ENCODE data around the gene ARHGAP26. TPM values are rescaled to one million over a fixed set of nuclear protein-coding genes. Genes with fewer than 3 reads are reported as not detected.

ARHGAP26 gene, protein sequence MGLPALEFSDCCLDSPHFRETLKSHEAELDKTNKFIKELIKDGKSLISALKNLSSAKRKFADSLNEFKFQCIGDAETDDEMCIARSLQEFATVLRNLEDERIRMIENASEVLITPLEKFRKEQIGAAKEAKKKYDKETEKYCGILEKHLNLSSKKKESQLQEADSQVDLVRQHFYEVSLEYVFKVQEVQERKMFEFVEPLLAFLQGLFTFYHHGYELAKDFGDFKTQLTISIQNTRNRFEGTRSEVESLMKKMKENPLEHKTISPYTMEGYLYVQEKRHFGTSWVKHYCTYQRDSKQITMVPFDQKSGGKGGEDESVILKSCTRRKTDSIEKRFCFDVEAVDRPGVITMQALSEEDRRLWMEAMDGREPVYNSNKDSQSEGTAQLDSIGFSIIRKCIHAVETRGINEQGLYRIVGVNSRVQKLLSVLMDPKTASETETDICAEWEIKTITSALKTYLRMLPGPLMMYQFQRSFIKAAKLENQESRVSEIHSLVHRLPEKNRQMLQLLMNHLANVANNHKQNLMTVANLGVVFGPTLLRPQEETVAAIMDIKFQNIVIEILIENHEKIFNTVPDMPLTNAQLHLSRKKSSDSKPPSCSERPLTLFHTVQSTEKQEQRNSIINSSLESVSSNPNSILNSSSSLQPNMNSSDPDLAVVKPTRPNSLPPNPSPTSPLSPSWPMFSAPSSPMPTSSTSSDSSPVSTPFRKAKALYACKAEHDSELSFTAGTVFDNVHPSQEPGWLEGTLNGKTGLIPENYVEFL
- 10 to 100 TPM; 35.0 to 72.2 (median 44.0) TPM for total RNA-seq

DNA sequence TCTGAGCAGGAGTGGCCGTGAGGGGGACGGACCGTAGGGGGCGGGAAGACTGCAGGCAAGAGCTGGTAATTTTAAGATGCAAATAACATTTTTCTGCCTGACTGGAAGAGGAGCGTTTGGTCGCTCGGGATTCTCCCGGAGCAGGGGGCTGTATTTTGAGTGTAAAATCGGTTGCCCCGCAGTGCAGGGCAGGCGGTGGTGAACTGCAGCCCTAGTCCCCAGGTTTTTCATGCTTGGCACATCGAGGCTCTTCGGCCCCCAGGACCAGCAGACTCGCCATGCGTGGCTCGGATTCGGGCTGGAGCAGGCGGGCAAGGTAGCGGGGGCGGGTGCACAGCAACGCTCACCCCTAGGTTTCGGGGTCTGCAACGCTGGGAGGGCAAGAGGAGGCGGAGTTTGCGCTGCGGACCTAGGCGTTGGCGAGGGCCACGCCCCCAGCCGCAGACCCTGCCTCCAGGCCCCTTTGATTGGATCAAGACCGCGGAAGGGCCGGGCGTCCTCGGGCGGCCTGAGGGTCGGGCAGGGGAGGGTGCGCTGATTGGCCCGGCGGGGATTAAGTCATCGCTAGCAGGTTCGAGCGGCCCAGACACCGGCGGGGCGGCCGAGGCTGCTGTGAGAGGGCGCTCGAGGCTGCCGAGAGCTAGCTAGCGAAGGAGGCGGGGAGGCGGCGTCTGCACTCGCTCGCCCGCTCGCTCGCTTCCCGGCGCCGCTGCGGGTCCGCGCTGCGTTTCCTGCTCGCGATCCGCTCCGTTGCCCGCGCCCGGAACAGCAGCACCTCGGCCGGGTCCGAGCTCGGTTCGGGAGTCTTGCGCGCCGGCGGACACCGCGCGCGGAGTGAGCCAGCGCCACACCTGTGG, at the start of gene ARHGAP26:
Gene ARHGAP26, plus strand, starts transcription at position 585 of the 857 bp plus-strand sequence. CDS start 385 bp downstream, outside the sequence.
- TF ChIP-seq, protein P1, sequence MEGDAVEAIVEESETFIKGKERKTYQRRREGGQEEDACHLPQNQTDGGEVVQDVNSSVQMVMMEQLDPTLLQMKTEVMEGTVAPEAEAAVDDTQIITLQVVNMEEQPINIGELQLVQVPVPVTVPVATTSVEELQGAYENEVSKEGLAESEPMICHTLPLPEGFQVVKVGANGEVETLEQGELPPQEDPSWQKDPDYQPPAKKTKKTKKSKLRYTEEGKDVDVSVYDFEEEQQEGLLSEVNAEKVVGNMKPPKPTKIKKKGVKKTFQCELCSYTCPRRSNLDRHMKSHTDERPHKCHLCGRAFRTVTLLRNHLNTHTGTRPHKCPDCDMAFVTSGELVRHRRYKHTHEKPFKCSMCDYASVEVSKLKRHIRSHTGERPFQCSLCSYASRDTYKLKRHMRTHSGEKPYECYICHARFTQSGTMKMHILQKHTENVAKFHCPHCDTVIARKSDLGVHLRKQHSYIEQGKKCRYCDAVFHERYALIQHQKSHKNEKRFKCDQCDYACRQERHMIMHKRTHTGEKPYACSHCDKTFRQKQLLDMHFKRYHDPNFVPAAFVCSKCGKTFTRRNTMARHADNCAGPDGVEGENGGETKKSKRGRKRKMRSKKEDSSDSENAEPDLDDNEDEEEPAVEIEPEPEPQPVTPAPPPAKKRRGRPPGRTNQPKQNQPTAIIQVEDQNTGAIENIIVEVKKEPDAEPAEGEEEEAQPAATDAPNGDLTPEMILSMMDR (IDR thresholded peaks at IDR 0.05; ENCODE audit: low read depth): no peak

DNA sequence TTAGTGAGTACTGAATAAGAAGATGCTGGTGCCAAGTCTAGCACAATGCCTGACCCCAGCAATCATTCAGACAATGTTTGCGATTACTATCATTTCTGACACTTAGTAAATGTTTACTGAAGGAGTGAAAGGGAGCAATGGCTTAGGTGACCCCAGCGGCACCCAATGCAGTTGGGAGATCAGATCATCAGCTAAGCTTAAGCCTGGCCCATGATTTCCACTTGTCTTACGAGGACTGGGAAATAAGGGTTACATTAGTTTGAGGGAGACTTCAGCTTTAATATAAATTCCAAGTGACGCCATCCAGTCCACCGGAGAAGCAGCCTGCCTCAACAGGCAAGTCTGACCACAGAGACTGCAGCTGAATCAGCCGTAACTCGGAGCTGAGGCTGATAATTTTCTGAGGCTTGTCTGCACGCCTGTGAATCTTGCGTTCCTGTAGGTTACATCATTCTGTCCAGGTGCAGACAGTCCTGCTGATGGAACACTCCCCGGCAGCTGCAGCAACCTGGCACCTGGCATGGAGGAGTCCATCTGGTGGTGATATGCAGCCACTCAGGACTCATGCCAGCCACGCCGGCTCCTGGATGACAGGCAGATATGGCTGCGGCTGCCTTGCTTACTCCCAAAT, 49.4 kb upstream of the ARHGAP26 start:
- TF ChIP-seq, protein P1 (IDR thresholded peaks at IDR 0.05; ENCODE audit: low read depth): no peak

DNA sequence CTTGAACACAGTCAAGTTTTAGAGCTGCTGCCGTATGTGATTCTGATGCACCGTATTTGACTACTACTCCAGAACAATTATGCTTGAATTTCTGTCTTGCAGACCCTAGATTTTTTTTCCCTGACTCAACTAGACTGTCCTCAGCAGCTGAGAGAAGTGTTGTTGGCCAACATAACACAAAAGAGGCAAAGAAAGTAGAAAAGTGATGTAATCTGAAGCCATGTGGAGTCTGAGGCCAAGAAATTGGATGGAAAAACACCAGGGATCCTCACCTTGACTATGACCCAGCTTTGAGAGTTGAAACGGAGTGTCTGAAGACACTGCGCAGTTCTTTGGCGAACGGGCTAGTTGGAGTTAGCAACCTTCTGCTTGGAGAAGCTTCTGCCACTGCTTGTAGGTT, 48.0 kb upstream of the ARHGAP26 start:
- TF ChIP-seq, protein P1 (IDR thresholded peaks at IDR 0.05; ENCODE audit: low read depth): no peak

DNA sequence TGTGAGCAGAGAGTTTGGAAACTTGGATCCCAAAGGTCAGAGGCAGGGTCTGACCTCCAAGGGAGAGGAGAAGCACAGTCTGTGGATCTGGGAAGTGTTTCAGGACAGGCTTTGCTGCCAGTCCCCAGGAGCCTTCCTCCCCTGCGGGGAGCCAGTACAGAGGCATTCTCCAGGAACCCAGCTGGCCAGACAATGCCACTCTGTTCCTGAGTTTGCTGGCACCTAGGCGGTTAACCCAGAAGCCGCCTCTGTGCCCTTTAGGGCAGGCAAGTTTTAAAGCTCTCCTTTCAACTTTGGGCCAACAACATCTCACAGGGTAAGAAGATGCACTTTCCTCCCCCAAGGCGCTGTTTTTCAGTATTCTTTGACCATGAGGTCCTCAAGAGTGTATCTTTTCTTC, 47.3 kb upstream of the ARHGAP26 start:
- TF ChIP-seq, protein P1 (IDR thresholded peaks at IDR 0.05; ENCODE audit: low read depth): no peak

DNA sequence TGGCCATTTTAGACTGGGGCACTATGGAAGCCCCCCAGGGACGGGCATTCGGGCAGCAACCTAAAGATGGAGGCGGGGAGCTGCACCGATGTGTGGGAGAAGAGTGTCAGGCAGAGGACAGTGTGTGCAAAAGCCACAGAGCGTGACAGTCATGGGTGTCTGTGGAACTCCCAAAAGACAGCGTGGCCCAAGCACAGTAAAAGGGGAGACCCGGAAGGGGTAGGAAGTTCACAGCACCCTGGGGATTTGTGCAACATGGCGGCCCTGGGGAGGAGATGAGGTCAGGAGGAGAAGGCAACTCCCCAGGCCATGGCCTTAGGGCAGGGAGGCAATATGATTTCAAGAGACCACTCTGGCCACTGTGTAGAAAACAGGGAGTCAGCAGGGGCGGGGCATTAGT, 45.4 kb upstream of the ARHGAP26 start:
- TF ChIP-seq, protein P1 (IDR thresholded peaks at IDR 0.05; ENCODE audit: low read depth): no peak

DNA sequence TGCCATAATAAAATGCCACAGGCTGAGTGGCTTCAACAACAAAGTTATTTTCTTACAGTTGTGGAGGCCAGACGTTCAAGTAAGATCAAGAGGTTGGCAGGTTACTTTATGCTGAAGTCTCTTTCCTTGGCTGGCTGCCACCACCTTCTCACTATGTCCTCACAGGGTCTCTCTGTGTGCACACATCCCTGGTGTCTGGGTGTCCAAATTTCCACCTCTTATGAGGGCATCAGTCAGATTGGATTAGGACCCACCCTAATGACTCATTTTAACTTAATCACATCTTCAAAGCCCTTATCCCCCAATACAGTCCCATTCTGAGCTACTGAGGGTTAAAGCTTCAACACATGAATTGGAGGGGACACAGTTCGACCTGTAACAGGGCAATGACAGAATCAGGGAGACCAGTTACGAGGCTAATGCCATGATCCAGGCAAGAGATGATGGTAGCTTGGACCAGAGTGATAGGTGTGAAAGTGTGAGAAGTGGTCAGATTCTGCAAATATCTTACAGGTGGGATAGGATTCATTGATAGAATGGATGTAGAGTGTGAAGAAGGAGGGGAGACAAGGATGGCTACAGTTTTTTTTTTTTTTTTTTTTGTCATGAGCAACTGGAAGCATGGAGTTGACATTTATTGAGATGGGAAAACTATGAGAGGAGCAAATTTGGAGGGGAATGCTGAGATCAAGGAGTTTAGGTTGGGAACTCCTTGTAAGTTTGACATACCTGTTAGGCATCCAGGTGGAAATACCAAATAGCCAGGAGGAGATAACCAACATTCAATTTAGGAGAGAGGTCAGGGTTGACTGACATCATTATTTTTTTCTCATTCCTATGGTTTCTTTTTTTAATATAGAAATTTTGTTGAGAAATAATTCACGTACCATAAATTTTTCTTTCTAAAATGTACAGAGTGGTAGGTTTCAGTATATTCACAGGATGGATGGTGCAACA, 44.7 kb upstream of the ARHGAP26 start:
- TF ChIP-seq, protein P1 (IDR thresholded peaks at IDR 0.05; ENCODE audit: low read depth): no peak
